HAP-1 (cell line): ENCODE results near the gene ARHGEF12.

Experiments
- DNase-seq, 2 experiments: peaks; one replicate each; pipeline ENCODE4 v3.0.0-alpha.2; 2016 to 2020; ENCODE audit warnings: low spot score in 2 of 2
- H3K27me3 ChIP-seq: fragments of 250-450 bp; sonication (Bioruptor Pico); 2 replicates; pipeline ENCODE4 v1.5.1; 2020; ENCODE audit warnings: low read depth, mild to moderate bottlenecking, moderate library complexity
- H3K36me3 ChIP-seq: fragments of 250-450 bp; sonication (Bioruptor Pico); replicated peaks from 2 replicates; pipeline ENCODE4 v1.5.1; 2020; ENCODE audit warnings: mild to moderate bottlenecking
- H3K4me1 ChIP-seq: fragments of 250-450 bp; sonication (Bioruptor Pico); 2 replicates; pipeline ENCODE4 v1.5.1; 2020; ENCODE audit warnings: mild to moderate bottlenecking
- H3K4me3 ChIP-seq: fragments of 250-450 bp; sonication (Bioruptor Pico); 2 replicates; pipeline ENCODE4 v1.5.1; 2020; ENCODE audit warnings: mild to moderate bottlenecking, moderate library complexity
- H3K9me3 ChIP-seq: fragments of 250-450 bp; sonication (Bioruptor Pico); 2 replicates; pipeline ENCODE4 v1.5.1; 2020; ENCODE audit warnings: mild to moderate bottlenecking, moderate library complexity
- in situ Hi-C: fragments of 300-500 bp; cut with MboI; formaldehyde crosslinking; loops from 3 replicates; pipeline ENCODE4 v1.14.3; 2020; ENCODE audit warnings: low sequenced_read_pairs, inconsistent platforms, mixed read lengths

Gene ARHGEF12

GRCh38 chr11:120335908-120336640 is at the start of gene ARHGEF12:
TSS of gene ARHGEF12 (plus strand) at chr11:120336413. CDS start at chr11:120337244, 831 bp downstream.
- Histone ChIP-seq H3K4me1 (peaks cover 16% of the 10 kb centered on the region), H3K36me3 (peaks cover 7% of the 10 kb centered on the region), H3K27me3 (no peaks in the 10 kb centered on the region), H3K4me3 (peak within 1 kb of the TSS; percentile 64), H3K9me3 (no peaks in the 10 kb centered on the region)
- peak; percentile 87 to 97 for DNase-seq
- in situ Hi-C loops: no loop called here

GRCh38 chr11:120288021-120288420 is 48.2 kb upstream of the ARHGEF12 start:
- in situ Hi-C loops: no loop called here
- H3K4me3 ChIP-seq: no peak overlapping the region
- no peaks in the 10 kb centered on the region for H3K9me3 ChIP-seq
- no peaks in the 10 kb centered on the region for H3K36me3 ChIP-seq
- no peaks in the 10 kb centered on the region for H3K4me1 ChIP-seq
- peaks cover 32% of the 10 kb centered on the region for H3K27me3 ChIP-seq
- DNase-seq: no peak

- in situ Hi-C loops: no loop called here
- Histone ChIP-seq H3K9me3 (no peaks in the 10 kb centered on the region), H3K36me3 (no peaks in the 10 kb centered on the region), H3K27me3 (peaks cover 38% of the 10 kb centered on the region), H3K4me1 (no peaks in the 10 kb centered on the region), H3K4me3 (no peak overlapping the region)
- DNase-seq: no peak
These were observed 46.8 kb upstream of the ARHGEF12 start for GRCh38 chr11:120289426-120289825.

- Histone ChIP-seq H3K9me3 (no peaks in the 10 kb centered on the region), H3K4me3 (no peak overlapping the region), H3K4me1 (no peaks in the 10 kb centered on the region), H3K36me3 (no peaks in the 10 kb centered on the region), H3K27me3 (peaks cover 53% of the 10 kb centered on the region)
- in situ Hi-C loops: no loop called here
- no peak for DNase-seq
These were observed 45.3 kb upstream of the ARHGEF12 start for GRCh38 chr11:120290956-120291355.

GRCh38 chr11:120293038-120293800 is 43.0 kb upstream of the ARHGEF12 start:
- DNase-seq: no peak
- Histone ChIP-seq H3K36me3 (no peaks in the 10 kb centered on the region), H3K9me3 (no peaks in the 10 kb centered on the region), H3K27me3 (peaks cover 65% of the 10 kb centered on the region), H3K4me3 (no peak overlapping the region), H3K4me1 (no peaks in the 10 kb centered on the region)
- in situ Hi-C loops: no loop called here

- in situ Hi-C loops: no loop called here
- H3K4me3 ChIP-seq: no peak overlapping the region
- DNase-seq: no peak
- H3K9me3 ChIP-seq: no peaks in the 10 kb centered on the region
- no peaks in the 10 kb centered on the region for H3K36me3 ChIP-seq
- H3K4me1 ChIP-seq: no peaks in the 10 kb centered on the region
- peaks cover 66% of the 10 kb centered on the region for H3K27me3 ChIP-seq
These were observed 42.1 kb upstream of the ARHGEF12 start for GRCh38 chr11:120294096-120294495.

- in situ Hi-C loops: no loop called here
- DNase-seq: no peak
- Histone ChIP-seq H3K27me3 (peaks cover 64% of the 10 kb centered on the region), H3K4me1 (no peaks in the 10 kb centered on the region), H3K9me3 (no peaks in the 10 kb centered on the region), H3K4me3 (no peak overlapping the region), H3K36me3 (no peaks in the 10 kb centered on the region)
These were observed 41.1 kb upstream of the ARHGEF12 start for GRCh38 chr11:120295099-120295498.

GRCh38 chr11:120296554-120296953 is 39.7 kb upstream of the ARHGEF12 start:
- in situ Hi-C loops: no loop called here
- Histone ChIP-seq H3K4me3 (no peak overlapping the region), H3K9me3 (no peaks in the 10 kb centered on the region), H3K27me3 (peaks cover 52% of the 10 kb centered on the region), H3K36me3 (no peaks in the 10 kb centered on the region), H3K4me1 (no peaks in the 10 kb centered on the region)
- no peak for DNase-seq

GRCh38 chr11:120298461-120298860 is 37.8 kb upstream of the ARHGEF12 start:
- no peak for DNase-seq
- H3K36me3 ChIP-seq: no peaks in the 10 kb centered on the region
- H3K4me3 ChIP-seq: no peak overlapping the region
- peaks cover 41% of the 10 kb centered on the region for H3K27me3 ChIP-seq
- no peaks in the 10 kb centered on the region for H3K9me3 ChIP-seq
- H3K4me1 ChIP-seq: no peaks in the 10 kb centered on the region
- in situ Hi-C loops: no loop called here

- H3K4me1 ChIP-seq: no peaks in the 10 kb centered on the region
- H3K36me3 ChIP-seq: no peaks in the 10 kb centered on the region
- in situ Hi-C loops: loop anchor here (5.0 kb wide), 2 partner anchors 65 to 130 kb away; no protein-coding TSS in a partner anchor
- H3K9me3 ChIP-seq: no peaks in the 10 kb centered on the region
- H3K4me3 ChIP-seq: no peak overlapping the region
- H3K27me3 ChIP-seq: peaks cover 10% of the 10 kb centered on the region
- no peak for DNase-seq
These were observed 34.0 kb upstream of the ARHGEF12 start for GRCh38 chr11:120302001-120302805.

GRCh38 chr11:120303004-120303637 is 33.1 kb upstream of the ARHGEF12 start:
- peak; percentile 52 to 86 for DNase-seq
- Histone ChIP-seq H3K27me3 (peaks cover 8% of the 10 kb centered on the region; the same call in 1 of the 2 replicates), H3K9me3 (no peaks in the 10 kb centered on the region), H3K4me1 (no peaks in the 10 kb centered on the region), H3K4me3 (no peak overlapping the region), H3K36me3 (no peaks in the 10 kb centered on the region)
- in situ Hi-C loops: loop anchor here (5.0 kb wide), 2 partner anchors 66 to 131 kb away; no protein-coding TSS in a partner anchor

GRCh38 chr11:120304526-120304925 is 31.7 kb upstream of the ARHGEF12 start:
- H3K27me3 ChIP-seq: no peaks in the 10 kb centered on the region
- H3K4me3 ChIP-seq: no peak overlapping the region
- no peaks in the 10 kb centered on the region for H3K36me3 ChIP-seq
- in situ Hi-C loops: loop anchor here (5.0 kb wide), 2 partner anchors 67 to 132 kb away; no protein-coding TSS in a partner anchor
- H3K9me3 ChIP-seq: no peaks in the 10 kb centered on the region
- H3K4me1 ChIP-seq: no peaks in the 10 kb centered on the region
- DNase-seq: no peak

- no peak for DNase-seq
- Histone ChIP-seq H3K27me3 (no peaks in the 10 kb centered on the region), H3K4me1 (no peaks in the 10 kb centered on the region), H3K9me3 (no peaks in the 10 kb centered on the region), H3K4me3 (no peak overlapping the region), H3K36me3 (no peaks in the 10 kb centered on the region)
- in situ Hi-C loops: no loop called here
These were observed 30.9 kb upstream of the ARHGEF12 start for GRCh38 chr11:120305286-120305685.
